K562 (cell line): ENCODE results near the gene SLC25A14. TPM values are rescaled to one million over a fixed set of nuclear protein-coding genes. Genes with fewer than 3 reads are reported as not detected.

ENCODE experiments used
- ATAC-seq: fragments of 200-7000 bp; cut with Tn5 transposase; 3 replicates; pipeline ENCODE4 v1.9.1; 2020; ENCODE audit warnings: moderate library complexity
- Bru-seq: library from RNA; stranded (reverse); fragments of 400-500 nt; gene quantifications from one replicate; lab custom pipeline; 2021; lab: Mats Ljungman, UMichigan
- BruChase-seq, 2 experiments: library from RNA; stranded (reverse); fragments of 400-500 nt; gene quantifications; one replicate each; lab custom pipeline; 2021; lab: Mats Ljungman, UMichigan
- BruUV-seq: library from RNA; stranded (reverse); fragments of 400-500 nt; replicated peaks from 2 replicates; lab custom pipeline; 2021; lab: Mats Ljungman, UMichigan
- CTCF ChIA-PET: fragments of 300-600 bp; formaldehyde crosslinking; extraction: SDS; loops from one replicate; lab custom pipeline; 2021; ENCODE audit warnings: low intra/inter-chr PET ratio; lab: Yijun Ruan, JAX
- POLR2A ChIA-PET: fragments of 300-600, 350-650 bp; sonication (Branson Sonifier 250); formaldehyde crosslinking; extraction: SDS; loops from one replicate; lab custom pipeline; 2021; ENCODE audit warnings: antibody characterized with exemption, inconsistent platforms; lab: Yijun Ruan, JAX
- DNase-seq, 4 experiments: peaks; one replicate each; pipeline versions ENCODE4 v3.0.0 to v3.0.0-alpha.2; 2011 to 2018; ENCODE audit warnings: low spot score in 3 of 4, mixed read lengths in 3 of 4; ENCODE audit errors: extremely low read depth in 1 of 4
- FAIRE-seq: peaks from 2 replicates; lab custom pipeline; 2011; peaks lifted over from hg19 to GRCh38; lab: Jason Lieb, UNC
- H2AFZ ChIP-seq: 2 replicates; pipeline ENCODE4 v1.6.0; 2011; ENCODE audit warnings: low read depth, low read length, control low read depth, inconsistent platforms
- H3K27ac ChIP-seq: fragments of 200-600 bp; 3 replicates; pipeline ENCODE4 v1.8.0; 2011; ENCODE audit warnings: low read depth, mild to moderate bottlenecking, control low read depth, inconsistent platforms, low read length, moderate library complexity, mixed read lengths; ENCODE audit errors: extremely low read depth
- H3K27me3 ChIP-seq, 2 experiments: fragments of 300-600 bp in 1 of 2; 2 replicates in 1 of 2; 3 replicates in 1 of 2; pipeline versions ENCODE4 v1.6.0 to v1.8.0; 2011; ENCODE audit warnings: inconsistent platforms in 2 of 2, low read length in 2 of 2, mild to moderate bottlenecking in 1 of 2, mixed read lengths in 1 of 2, moderate library complexity in 1 of 2; ENCODE audit not compliant: control insufficient read depth in 2 of 2, insufficient read depth in 2 of 2
- H3K36me3 ChIP-seq: fragments of 300-600 bp; 3 replicates; pipeline ENCODE4 v1.8.0; 2011; ENCODE audit warnings: mild to moderate bottlenecking, low read length, inconsistent platforms; ENCODE audit not compliant: control insufficient read depth, insufficient read depth
- H3K4me1 ChIP-seq, 2 experiments: fragments of 200-600 bp in 1 of 2; replicated peaks in 1 of 2; 2 replicates in 1 of 2; 3 replicates in 1 of 2; pipeline versions ENCODE4 v1.5.1 to v1.8.0; 2011; ENCODE audit warnings: inconsistent platforms in 2 of 2, low read length in 2 of 2, mild to moderate bottlenecking in 1 of 2, mixed read lengths in 1 of 2, moderate library complexity in 1 of 2; ENCODE audit not compliant: control insufficient read depth in 2 of 2, insufficient read depth in 2 of 2
- H3K4me2 ChIP-seq: 2 replicates; pipeline ENCODE4 v1.6.1; 2011; ENCODE audit warnings: low read length, control low read depth, inconsistent platforms, mixed read lengths; ENCODE audit not compliant: insufficient read depth
- H3K4me3 ChIP-seq: fragments of 200-600 bp; sonication (generic), shearing (Covaris generic); 2 replicates; pipeline ENCODE4 v1.5.1; 2016; ENCODE audit warnings: control low read depth, inconsistent platforms
- H3K79me2 ChIP-seq: fragments of 200-600 bp; 3 replicates; pipeline ENCODE4 v1.8.0; 2011; ENCODE audit warnings: low read length, inconsistent platforms; ENCODE audit not compliant: control insufficient read depth, insufficient read depth
- H3K9ac ChIP-seq, 2 experiments: 2 replicates each; pipeline versions ENCODE4 v1.6.0 to v1.6.1; 2011; ENCODE audit warnings: low read depth in 2 of 2, low read length in 2 of 2, control low read depth in 1 of 2, inconsistent platforms in 1 of 2, mild to moderate bottlenecking in 1 of 2, mixed read lengths in 1 of 2; ENCODE audit not compliant: insufficient read depth in 1 of 2
- H3K9me1 ChIP-seq: one replicate; pipeline ENCODE4 v1.6.0; 2011; ENCODE audit warnings: inconsistent platforms, mild to moderate bottlenecking, low read length, moderate library complexity; ENCODE audit not compliant: control insufficient read depth, insufficient read depth
- H3K9me3 ChIP-seq: replicated peaks from 2 replicates; pipeline ENCODE4 v1.5.1; 2011; ENCODE audit warnings: low read depth, low read length, inconsistent platforms; ENCODE audit not compliant: control insufficient read depth, insufficient read depth
- H4K20me1 ChIP-seq: replicated peaks from 2 replicates; pipeline ENCODE4 v1.6.1; 2011; ENCODE audit warnings: low read length, inconsistent platforms, mixed read lengths; ENCODE audit not compliant: control insufficient read depth, insufficient read depth
- ATF7 ChIP-seq: fragments of 450-650 bp; IDR thresholded peaks from 2 replicates; pipeline ENCODE4 v1.7.1; 2014; ENCODE audit warnings: mild to moderate bottlenecking, moderate library complexity
- NFRKB ChIP-seq: fragments of 450-650 bp; IDR thresholded peaks from 2 replicates; pipeline ENCODE4 v1.6.1; 2016; ENCODE audit warnings: low read depth
- PHTF2 ChIP-seq: fragments of 250-450 bp; sonication (Bioruptor Pico); IDR thresholded peaks from 2 replicates; pipeline ENCODE4 v1.5.0; 2021; ENCODE audit warnings: mild to moderate bottlenecking
- PURB ChIP-seq: sonication (generic); formaldehyde crosslinking; IDR thresholded peaks from 2 replicates; pipeline ENCODE4 v1.9.0; 2021; ENCODE audit warnings: low read depth, mild to moderate bottlenecking, missing genetic modification reagents
- SMAD4 ChIP-seq: fragments of 250-450 bp; sonication (Bioruptor Pico); conservative IDR thresholded peaks from 2 replicates; pipeline ENCODE4 v1.8.0; 2021; ENCODE audit warnings: inconsistent platforms, mild to moderate bottlenecking, moderate library complexity
- ZNF282 ChIP-seq: sonication (generic); formaldehyde crosslinking; IDR thresholded peaks from 2 replicates; pipeline ENCODE4 v1.8.1; 2023; ENCODE audit warnings: missing genetic modification reagents
- WGBS: fragments of 100-300 bp; shearing (Covaris generic); methylation state at CpG from one replicate; pipeline ENCODE4 v1.1.6; 2016; ENCODE audit warnings: low coverage, mixed read lengths; ENCODE audit not compliant: insufficient coverage; ENCODE audit errors: missing lambda C conversion rate; 5-methylcytosine and 5-hydroxymethylcytosine counted together
- in situ Hi-C: fragments of 300-500 bp; cut with MboI; formaldehyde crosslinking; loops from 4 replicates; pipeline ENCODE4 v1.15.0; 2018; ENCODE audit warnings: inconsistent platforms, mixed read lengths
- intact Hi-C: fragments of 100-400 bp; cut with micrococcal nuclease; formaldehyde crosslinking; loops from 2 replicates; pipeline ENCODE4 v1.14.2; 2022
- long read RNA-seq, 3 experiments: library from polyadenylated mRNA in 2 of 3; library from RNA in 1 of 3; unstranded in 2 of 3; stranded (forward) in 1 of 3; transcript quantifications; one replicate each; pipeline ENCODE4 v2.0.0, GENCODE V29; 2019 to 2022
- polyA minus RNA-seq, 3 experiments: library from RNA; depleted of rRNA, polyadenylated mRNA; stranded (reverse); fragments of >200 nt; gene quantifications; 2 replicates each; pipeline ENCODE4 v1.2.3, GENCODE V29; 2011
- polyA plus RNA-seq, 8 experiments: library from polyadenylated mRNA; depleted of rRNA in 4 of 8; stranded (reverse) in 5 of 8; unstranded in 3 of 8; fragments of >200 nt; fragmentation: Nextera tagmentation in 2 of 8; fragmentation: Illumina TruSeq in 1 of 8; extraction: Ambion mirVana in 2 of 8; extraction: Trizol in 1 of 8; gene quantifications; 2 replicates each; pipeline versions ENCODE4 v1.2.1 to v1.2.3, GENCODE V29; 2011 to 2014; ENCODE audit warnings: inconsistent platforms in 1 of 8, missing spikeins in 1 of 8
- total RNA-seq, 7 experiments: library from RNA; depleted of rRNA in 6 of 7; stranded (reverse); fragments of >200 nt in 6 of 7; fragmentation: Illumina TruSeq in 2 of 7; extraction: Trizol in 2 of 7; gene quantifications; 2 replicates each; pipeline versions ENCODE4 v1.2.1 to v1.2.3, GENCODE V29; 2011 to 2021; ENCODE audit warnings: low replicate concordance in 1 of 7
- TF ChIP-seq, protein P1 (sequence below): IDR thresholded peaks from 2 replicates; pipeline ENCODE4 v1.6.1; 2011; ENCODE audit warnings: borderline replicate concordance, low read depth, mild to moderate bottlenecking, moderate library complexity, low read length; ENCODE audit not compliant: insufficient read depth, poor library complexity, severe bottlenecking
- TF ChIP-seq, protein P2 (sequence below): sonication (generic); formaldehyde crosslinking; IDR thresholded peaks from 2 replicates; pipeline ENCODE4 v1.8.0; 2022; ENCODE audit warnings: missing genetic modification reagents, mild to moderate bottlenecking, moderate library complexity, borderline replicate concordance

SLC25A14 gene, protein sequence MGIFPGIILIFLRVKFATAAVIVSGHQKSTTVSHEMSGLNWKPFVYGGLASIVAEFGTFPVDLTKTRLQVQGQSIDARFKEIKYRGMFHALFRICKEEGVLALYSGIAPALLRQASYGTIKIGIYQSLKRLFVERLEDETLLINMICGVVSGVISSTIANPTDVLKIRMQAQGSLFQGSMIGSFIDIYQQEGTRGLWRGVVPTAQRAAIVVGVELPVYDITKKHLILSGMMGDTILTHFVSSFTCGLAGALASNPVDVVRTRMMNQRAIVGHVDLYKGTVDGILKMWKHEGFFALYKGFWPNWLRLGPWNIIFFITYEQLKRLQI
- total RNA-seq (2011; cell fraction: chromatin; rRNA removed; ENCODE audit: low replicate concordance): 17.0 and 28.3 TPM in 2 replicates
- 9.1 and 9.5 TPM in 2 replicates for total RNA-seq (2011; cell fraction: nucleolus; rRNA removed)
- 15.0 and 16.3 TPM in 2 replicates for total RNA-seq (2011; cell fraction: nucleoplasm; rRNA removed)
- total RNA-seq (2014; rRNA removed) (9.0 and 9.5 TPM in 2 replicates), total RNA-seq (2014; rRNA removed; fragmentation: Illumina TruSeq; extraction: Trizol) (15.8 and 16.9 TPM in 2 replicates), total RNA-seq (2015; rRNA removed; fragmentation: Illumina TruSeq; extraction: Trizol) (14.0 and 15.2 TPM in 2 replicates), total RNA-seq (2021) (13.7 and 14.7 TPM in 2 replicates), polyA plus RNA-seq (2011; rRNA removed) (18.9 and 21.5 TPM in 2 replicates), polyA plus RNA-seq (2014; fragmentation: Illumina TruSeq; extraction: Trizol) (13.6 and 14.8 TPM in 2 replicates), polyA plus RNA-seq (2014; fragmentation: Nextera tagmentation; extraction: Ambion mirVana) (10 to 100 TPM; 32.1 to 33.3 TPM), polyA plus RNA-seq (2014; rRNA removed) (17.9 and 19.3 TPM in 2 replicates), polyA minus RNA-seq (2011; rRNA and poly(A)+ RNA removed) (16.8 and 17.8 TPM in 2 replicates), Bru-seq, nascent RNA (percentile 60 among the genes with signal in this experiment), BruChase-seq, experiment 1, labeled RNA remaining after a 2-hour chase (percentile 60 among the genes with signal in this experiment), BruChase-seq, experiment 2, labeled RNA remaining after a 6-hour chase (percentile 60 among the genes with signal in this experiment)
- polyA plus RNA-seq (2011; cell fraction: cytosol; rRNA removed): 4.0 and 9.3 TPM in 2 replicates
- polyA plus RNA-seq (2011; cell fraction: nucleus; rRNA removed): 27.9 and 40.5 TPM in 2 replicates
- polyA plus RNA-seq (2012): 15.0 and 17.6 TPM in 2 replicates
- 4.0 and 6.0 TPM in 2 replicates for polyA minus RNA-seq (2011; cell fraction: cytosol; rRNA and poly(A)+ RNA removed)
- 12.1 and 15.6 TPM in 2 replicates for polyA minus RNA-seq (2011; cell fraction: nucleus; rRNA and poly(A)+ RNA removed)
- long read RNA-seq, experiment 1, transcript SLC25A14-213 (10 exons, 1,403 nt): major isoform, 10 of 30 reads
- long read RNA-seq, experiment 1, partial matches to known transcripts: 5 of 30 reads
- long read RNA-seq, experiment 1, other reads (novel, unspliced or antisense): 12 of 30 reads
- long read RNA-seq, experiment 2, partial matches to known transcripts: 6 of 14 reads
- long read RNA-seq, experiment 2, other reads (novel, unspliced or antisense): 5 of 14 reads
- long read RNA-seq, experiment 3, partial matches to known transcripts: 0 of 15 reads
- long read RNA-seq, experiment 3, other reads (novel, unspliced or antisense): 11 of 15 reads

DNA sequence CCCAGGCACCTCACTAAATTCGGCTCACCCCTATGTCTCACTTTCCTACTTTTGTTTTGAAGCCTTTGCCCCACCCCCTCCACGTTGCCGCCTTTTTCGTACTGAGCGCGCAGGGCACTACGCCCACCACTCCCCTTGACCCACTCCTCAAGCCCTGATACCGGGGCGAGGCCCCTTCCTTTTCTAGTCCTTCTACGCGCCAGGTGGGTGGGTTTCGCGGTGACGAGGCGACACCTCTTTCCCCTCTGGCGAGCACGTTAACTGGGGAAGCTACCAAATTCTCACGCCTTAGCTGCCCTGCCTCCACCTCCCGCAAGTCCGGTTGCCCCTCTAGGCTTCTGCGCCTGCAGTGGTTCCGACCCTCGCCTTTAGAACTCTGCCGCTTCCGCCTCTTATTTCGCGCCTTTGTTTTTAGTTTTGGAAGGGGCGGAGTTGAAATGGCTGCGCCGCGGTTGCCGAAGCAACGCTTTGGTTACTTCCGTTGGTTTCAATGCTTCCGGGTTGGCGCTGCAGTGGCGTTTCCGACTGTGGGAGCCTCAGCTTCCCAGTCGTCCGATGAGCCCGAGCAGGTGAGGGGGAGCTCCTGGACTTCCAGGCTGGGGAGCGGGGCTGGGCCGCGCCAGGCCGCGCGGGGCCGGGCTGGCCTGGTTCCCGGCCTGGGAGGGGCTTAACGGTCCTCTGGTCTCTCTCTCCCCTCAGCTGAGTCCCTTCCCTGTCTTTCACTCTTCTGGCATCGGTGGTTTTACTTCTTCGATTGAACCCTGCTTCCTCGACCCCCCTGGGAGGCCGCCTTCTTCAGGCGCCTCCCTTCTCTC is at the start of gene SLC25A14:
SLC25A14 (plus strand) TSS at position 512 of the 815 bp plus-strand sequence. CDS start 360 bp downstream, outside the sequence.
- Histone ChIP-seq H3K79me2 (no peaks in the 10 kb centered on the region), H3K27ac (peak within 1 kb of the TSS; percentile 91), H3K4me1 (peaks cover 5 to 11% of the 10 kb centered on the region in 2 experiments; a peak in 3 of 5 replicates), H4K20me1 (no peaks in the 10 kb centered on the region), H3K4me2 (peak within 1 kb of the TSS; percentile 93), H3K9ac (peak within 1 kb of the TSS; percentile 95 to 98), H3K4me3 (peak within 1 kb of the TSS; percentile 90), H3K36me3 (no peaks in the 10 kb centered on the region), H3K27me3 (no peaks in the 10 kb centered on the region), H3K9me1 (no peaks in the 10 kb centered on the region), H3K9me3 (no peaks in the 10 kb centered on the region), H2AFZ (peak within 1 kb of the TSS; percentile 96)
- TSS peak; percentile 98 for BruUV-seq
- DNase-seq (peak; percentile 62 to 90 (median 70)), FAIRE-seq (peak; percentile 95), ATAC-seq (peak; percentile 96)
- POLR2A ChIA-PET: interaction anchor here (0.6 to 1.0 kb wide), 9 partner anchors 9 to 1425 kb away, joined by 3 to 5 read pairs (median 3); no protein-coding TSS in a partner anchor
- CTCF ChIA-PET: no interaction called here
- WGBS: under 1% methylated on average over 39 of the region's 55 CpGs
- intact Hi-C loops (no loop called here), in situ Hi-C loops (no loop called here)
- TF ChIP-seq NFRKB (peak; percentile 67; the same call in 1 of the 2 replicates), ATF7 (peak; percentile 45; the same call in 1 of the 2 replicates), PHTF2 (no peak), PURB (no peak), SMAD4 (CRISPR knock-in tag) (no peak), ZNF282 (CRISPR knock-in tag) (no peak)
- TF ChIP-seq, protein P1, sequence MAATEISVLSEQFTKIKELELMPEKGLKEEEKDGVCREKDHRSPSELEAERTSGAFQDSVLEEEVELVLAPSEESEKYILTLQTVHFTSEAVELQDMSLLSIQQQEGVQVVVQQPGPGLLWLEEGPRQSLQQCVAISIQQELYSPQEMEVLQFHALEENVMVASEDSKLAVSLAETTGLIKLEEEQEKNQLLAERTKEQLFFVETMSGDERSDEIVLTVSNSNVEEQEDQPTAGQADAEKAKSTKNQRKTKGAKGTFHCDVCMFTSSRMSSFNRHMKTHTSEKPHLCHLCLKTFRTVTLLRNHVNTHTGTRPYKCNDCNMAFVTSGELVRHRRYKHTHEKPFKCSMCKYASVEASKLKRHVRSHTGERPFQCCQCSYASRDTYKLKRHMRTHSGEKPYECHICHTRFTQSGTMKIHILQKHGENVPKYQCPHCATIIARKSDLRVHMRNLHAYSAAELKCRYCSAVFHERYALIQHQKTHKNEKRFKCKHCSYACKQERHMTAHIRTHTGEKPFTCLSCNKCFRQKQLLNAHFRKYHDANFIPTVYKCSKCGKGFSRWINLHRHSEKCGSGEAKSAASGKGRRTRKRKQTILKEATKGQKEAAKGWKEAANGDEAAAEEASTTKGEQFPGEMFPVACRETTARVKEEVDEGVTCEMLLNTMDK: no peak
- TF ChIP-seq, protein P2, sequence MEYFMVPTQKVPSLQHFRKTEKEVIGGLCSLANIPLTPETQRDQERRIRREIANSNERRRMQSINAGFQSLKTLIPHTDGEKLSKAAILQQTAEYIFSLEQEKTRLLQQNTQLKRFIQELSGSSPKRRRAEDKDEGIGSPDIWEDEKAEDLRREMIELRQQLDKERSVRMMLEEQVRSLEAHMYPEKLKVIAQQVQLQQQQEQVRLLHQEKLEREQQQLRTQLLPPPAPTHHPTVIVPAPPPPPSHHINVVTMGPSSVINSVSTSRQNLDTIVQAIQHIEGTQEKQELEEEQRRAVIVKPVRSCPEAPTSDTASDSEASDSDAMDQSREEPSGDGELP: peak; percentile 69; the same call in 1 of the 2 replicates
